ENCODE data around the gene ZNF213.
A peak's percentile ranks its signal among the peaks of the same experiment; 100 is the strongest.
"Not testable (repeated sequence)": the region's sequence is repeated elsewhere in the genome, so short reads cannot be mapped to it uniquely, and the experiment has no call there.

ZNF213 gene

GRCh38 chr16:3129137-3130131 is 5.4 kb upstream of the ZNF213 start:
- DNase-seq = peak; percentile 83

GRCh38 chr16:3131755-3132377 is 3.0 kb upstream of the ZNF213 start:
- peak; percentile 39 for DNase-seq

- peak; percentile 6 for DNase-seq
Measured at GRCh38 chr16:3133844-3134243, 985 bp upstream of the ZNF213 start.

GRCh38 chr16:3135126-3135715 is 392 bp downstream of the ZNF213 start:
- no peak for DNase-seq

- DNase-seq = no peak
Measured at GRCh38 chr16:3137267-3137666, 2.4 kb downstream of the ZNF213 start.

- no peak for DNase-seq
Measured at GRCh38 chr16:3138342-3138741, 3.5 kb downstream of the ZNF213 start.

- DNase-seq = no peak
Measured at GRCh38 chr16:3138823-3139426, 4.1 kb downstream of the ZNF213 start.

- DNase-seq = not testable (repeated sequence)
Measured at GRCh38 chr16:3139561-3139960, 4.7 kb downstream of the ZNF213 start.

- no peak for DNase-seq
Measured at GRCh38 chr16:3140603-3141427, 6.0 kb downstream of the ZNF213 start.

GRCh38 chr16:3141781-3142311 is 7.0 kb downstream of the ZNF213 start:
- DNase-seq = no peak

GRCh38 chr16:3142327-3142726 is 7.5 kb downstream of the ZNF213 start:
- DNase-seq = no peak

GRCh38 chr16:3142770-3143169 is 7.9 kb downstream of the ZNF213 start:
- no peak for DNase-seq

GRCh38 chr16:3143189-3143588 is 8.4 kb downstream of the ZNF213 start:
- DNase-seq = no peak

GRCh38 chr16:3143598-3144320 is 8.9 kb downstream of the ZNF213 start:
- no peak for DNase-seq

GRCh38 chr16:3144321-3144983 is 9.6 kb downstream of the ZNF213 start:
- no peak for DNase-seq

GRCh38 chr16:3145151-3145550 is 10.3 kb downstream of the ZNF213 start:
- no peak for DNase-seq

GRCh38 chr16:3145660-3146059 is 10.8 kb downstream of the ZNF213 start:
- DNase-seq = no peak

- no peak for DNase-seq
Measured at GRCh38 chr16:3147046-3147756, 12.4 kb downstream of the ZNF213 start.

- DNase-seq = no peak
Measured at GRCh38 chr16:3147757-3148104, 12.9 kb downstream of the ZNF213 start.

Measured in NCI-H345 (cell line).